ENCODE results near the gene CSF1R.

GRCh38 chr5:150022681-150023080 lies 63.7 kb downstream of the CSF1R start:
- TF ChIP-seq POLR2A (IDR thresholded peaks at IDR 0.05; ENCODE audit: low read depth) = no peak
- TF ChIP-seq POLR2AphosphoS5 (IDR thresholded peaks at IDR 0.05) = no peak
- TF ChIP-seq, protein P1, sequence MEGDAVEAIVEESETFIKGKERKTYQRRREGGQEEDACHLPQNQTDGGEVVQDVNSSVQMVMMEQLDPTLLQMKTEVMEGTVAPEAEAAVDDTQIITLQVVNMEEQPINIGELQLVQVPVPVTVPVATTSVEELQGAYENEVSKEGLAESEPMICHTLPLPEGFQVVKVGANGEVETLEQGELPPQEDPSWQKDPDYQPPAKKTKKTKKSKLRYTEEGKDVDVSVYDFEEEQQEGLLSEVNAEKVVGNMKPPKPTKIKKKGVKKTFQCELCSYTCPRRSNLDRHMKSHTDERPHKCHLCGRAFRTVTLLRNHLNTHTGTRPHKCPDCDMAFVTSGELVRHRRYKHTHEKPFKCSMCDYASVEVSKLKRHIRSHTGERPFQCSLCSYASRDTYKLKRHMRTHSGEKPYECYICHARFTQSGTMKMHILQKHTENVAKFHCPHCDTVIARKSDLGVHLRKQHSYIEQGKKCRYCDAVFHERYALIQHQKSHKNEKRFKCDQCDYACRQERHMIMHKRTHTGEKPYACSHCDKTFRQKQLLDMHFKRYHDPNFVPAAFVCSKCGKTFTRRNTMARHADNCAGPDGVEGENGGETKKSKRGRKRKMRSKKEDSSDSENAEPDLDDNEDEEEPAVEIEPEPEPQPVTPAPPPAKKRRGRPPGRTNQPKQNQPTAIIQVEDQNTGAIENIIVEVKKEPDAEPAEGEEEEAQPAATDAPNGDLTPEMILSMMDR (IDR thresholded peaks at IDR 0.05) = no peak

Data from esophagus muscularis mucosa (tissue), 3 donors.